ENCODE data around the gene TUBG2. TPM values are rescaled to one million over a fixed set of nuclear protein-coding genes. Genes with fewer than 3 reads are reported as not detected.
A peak's percentile ranks its signal among the peaks of the same experiment; 100 is the strongest.

Gene TUBG2
- total and polyA plus RNA-seq, 2 donors from 2014 or later: 19.9 to 39.9 TPM

DNA sequence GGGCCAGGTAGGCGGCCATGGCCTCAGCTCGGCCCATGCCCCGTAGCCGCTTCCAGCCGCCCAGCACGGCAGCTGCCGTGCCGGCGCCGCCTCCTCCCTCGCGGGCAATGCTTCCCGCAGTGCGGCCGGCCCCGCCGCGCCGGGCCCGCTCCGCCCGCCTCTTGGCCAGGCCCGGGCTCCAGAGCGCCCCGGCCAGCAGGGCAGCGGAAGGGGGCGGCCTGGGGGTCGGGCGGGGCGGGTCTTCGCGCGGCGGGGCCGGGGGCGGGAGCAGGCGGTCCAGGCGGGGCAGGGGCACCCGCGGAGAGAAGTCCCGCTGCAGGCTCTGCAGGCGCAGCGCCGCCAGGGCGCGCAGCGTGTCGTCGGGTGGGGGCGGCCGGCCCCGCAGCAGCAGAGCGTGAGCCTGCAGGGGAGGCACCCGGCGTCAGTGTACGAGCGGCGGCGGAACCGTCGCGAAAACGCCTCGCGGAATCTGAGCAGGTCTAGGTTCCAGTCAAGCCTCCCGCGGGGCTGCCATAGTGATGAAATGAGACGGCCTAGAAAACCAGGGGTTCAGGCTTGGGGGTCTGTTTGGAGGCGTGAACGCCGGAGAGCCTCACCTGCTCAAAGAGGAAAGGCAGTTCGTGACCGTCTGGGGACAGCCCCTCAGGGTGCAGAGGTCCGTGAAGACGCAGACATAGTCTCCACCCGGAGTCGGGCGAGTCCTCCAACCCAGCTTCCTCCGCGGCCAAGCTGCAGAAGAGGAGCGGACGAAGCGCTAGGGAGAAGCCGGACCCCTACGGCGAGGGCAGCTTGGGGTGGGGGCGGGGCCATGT is 11.1 kb downstream of the TUBG2 start:
- Histone ChIP-seq H3K9me3 (ENCODE audit: control insufficient read depth in 2 of 3, insufficient read depth in 1 of 3, low read length in 3 of 3) (no peaks in the 10 kb centered on the region), H3K27ac (ENCODE audit: low read depth in 2 of 2, low read length in 2 of 2) (no peak overlapping the region), H3K27me3 (ENCODE audit: control insufficient read depth, insufficient read depth, low read length) (no peaks in the 10 kb centered on the region), H3K4me3 (ENCODE audit: low read length in 3 of 3) (no peak overlapping the region), H3K36me3 (ENCODE audit: control insufficient read depth in 2 of 3, insufficient read depth in 3 of 3, low read length in 3 of 3) (peaks cover 0 to 48% (median 8%) of the 10 kb centered on the region in 3 donors), H3K9ac (ENCODE audit: low read length in 3 of 3) (no peak overlapping the region), H3K4me1 (ENCODE audit: control insufficient read depth in 2 of 3, insufficient read depth in 2 of 3, low read depth in 1 of 3, low read length in 3 of 3) (peaks cover 0 to 24% (median 13%) of the 10 kb centered on the region in 3 donors)
- FAIRE-seq: no peak
- intact Hi-C loops (cut with DNase I): no loop called here
- DNase-seq: peak in 4 of 5 donors; percentile 60 to 86 (median 71)
- TF ChIP-seq, protein P1, sequence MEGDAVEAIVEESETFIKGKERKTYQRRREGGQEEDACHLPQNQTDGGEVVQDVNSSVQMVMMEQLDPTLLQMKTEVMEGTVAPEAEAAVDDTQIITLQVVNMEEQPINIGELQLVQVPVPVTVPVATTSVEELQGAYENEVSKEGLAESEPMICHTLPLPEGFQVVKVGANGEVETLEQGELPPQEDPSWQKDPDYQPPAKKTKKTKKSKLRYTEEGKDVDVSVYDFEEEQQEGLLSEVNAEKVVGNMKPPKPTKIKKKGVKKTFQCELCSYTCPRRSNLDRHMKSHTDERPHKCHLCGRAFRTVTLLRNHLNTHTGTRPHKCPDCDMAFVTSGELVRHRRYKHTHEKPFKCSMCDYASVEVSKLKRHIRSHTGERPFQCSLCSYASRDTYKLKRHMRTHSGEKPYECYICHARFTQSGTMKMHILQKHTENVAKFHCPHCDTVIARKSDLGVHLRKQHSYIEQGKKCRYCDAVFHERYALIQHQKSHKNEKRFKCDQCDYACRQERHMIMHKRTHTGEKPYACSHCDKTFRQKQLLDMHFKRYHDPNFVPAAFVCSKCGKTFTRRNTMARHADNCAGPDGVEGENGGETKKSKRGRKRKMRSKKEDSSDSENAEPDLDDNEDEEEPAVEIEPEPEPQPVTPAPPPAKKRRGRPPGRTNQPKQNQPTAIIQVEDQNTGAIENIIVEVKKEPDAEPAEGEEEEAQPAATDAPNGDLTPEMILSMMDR (IDR thresholded peaks at IDR 0.05; ENCODE audit: borderline replicate concordance, extremely low read depth, insufficient read depth): no peak

DNA sequence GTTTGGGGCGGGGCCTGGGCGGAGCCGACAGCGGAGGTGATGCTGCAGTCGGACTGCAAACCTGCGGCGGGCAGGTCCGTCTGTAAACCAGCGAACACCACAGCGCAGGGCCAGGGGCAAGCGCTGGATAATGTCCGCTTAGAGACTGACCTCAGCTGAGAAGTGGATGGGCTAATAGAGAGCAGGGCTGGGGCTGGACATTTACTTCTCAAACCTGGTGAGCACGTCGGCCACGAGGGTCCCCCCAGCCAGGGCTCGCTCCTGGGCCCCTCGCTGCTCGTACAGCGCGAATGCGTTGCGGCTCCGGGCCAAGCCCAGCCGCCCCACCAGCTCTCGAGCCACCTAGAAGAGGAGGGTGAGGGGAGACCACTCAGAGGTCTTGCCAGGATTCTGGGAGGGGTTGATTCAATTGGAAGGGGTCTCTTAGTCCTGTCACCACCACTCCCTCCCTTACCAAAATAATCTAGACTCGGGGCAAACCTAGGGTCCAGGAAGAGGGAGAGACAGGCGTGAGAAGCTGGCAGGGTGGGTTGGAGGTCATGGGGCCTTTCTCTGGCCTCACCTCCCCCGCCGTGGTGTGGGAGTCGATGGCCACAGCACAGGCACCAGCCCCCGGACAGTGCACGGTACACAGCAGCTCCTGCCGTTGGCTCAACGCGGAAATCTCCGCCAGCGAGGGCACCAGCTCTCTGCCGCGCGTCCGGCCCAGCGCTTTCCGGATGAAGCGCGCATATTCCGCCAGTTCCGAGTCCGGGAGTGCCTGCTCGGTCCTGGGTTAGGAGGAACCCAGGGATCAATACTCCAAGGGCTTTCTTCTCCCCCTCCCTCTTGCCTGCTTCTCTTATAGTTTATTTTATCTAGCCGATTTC is 11.9 kb downstream of the TUBG2 start:
- DNase-seq: peak in 1 of 5 donors; percentile 60
- H3K4me3 ChIP-seq (ENCODE audit: low read length in 3 of 3): no peak overlapping the region
- no peak for FAIRE-seq
- H3K4me1 ChIP-seq (ENCODE audit: control insufficient read depth in 2 of 3, insufficient read depth in 2 of 3, low read depth in 1 of 3, low read length in 3 of 3): peaks cover 0 to 30% (median 13%) of the 10 kb centered on the region in 3 donors
- intact Hi-C loops (cut with DNase I): no loop called here
- no peak overlapping the region for H3K27ac ChIP-seq (ENCODE audit: low read depth in 2 of 2, low read length in 2 of 2)
- no peaks in the 10 kb centered on the region for H3K27me3 ChIP-seq (ENCODE audit: control insufficient read depth, insufficient read depth, low read length)
- H3K9me3 ChIP-seq (ENCODE audit: control insufficient read depth in 2 of 3, insufficient read depth in 1 of 3, low read length in 3 of 3): no peaks in the 10 kb centered on the region
- TF ChIP-seq, protein P1 (IDR thresholded peaks at IDR 0.05; ENCODE audit: borderline replicate concordance, extremely low read depth, insufficient read depth): no peak
- H3K36me3 ChIP-seq (ENCODE audit: control insufficient read depth in 2 of 3, insufficient read depth in 3 of 3, low read length in 3 of 3): peaks cover 0 to 48% (median 8%) of the 10 kb centered on the region in 3 donors
- no peak overlapping the region for H3K9ac ChIP-seq (ENCODE audit: low read length in 3 of 3)

DNA sequence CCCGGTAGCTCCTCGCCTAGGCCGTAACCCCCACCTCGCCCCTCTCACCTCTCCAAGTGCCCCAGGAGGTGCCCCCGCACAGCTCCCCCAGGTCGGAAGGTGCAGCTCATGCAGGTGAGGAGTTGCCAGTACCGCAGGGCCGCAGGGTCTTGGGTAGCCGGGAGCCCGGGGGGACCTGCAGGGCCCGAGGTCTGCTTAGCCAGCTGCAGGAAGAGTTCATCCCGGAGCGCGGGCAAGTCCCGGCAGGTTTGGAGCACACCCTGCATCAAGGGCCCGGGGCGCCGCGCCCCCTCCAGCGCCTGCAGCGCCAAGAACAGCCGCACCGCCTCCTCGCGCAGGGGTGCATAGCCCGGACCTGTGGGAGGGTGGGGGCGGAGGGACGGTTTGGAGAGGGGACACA is 13.0 kb downstream of the TUBG2 start:
- Histone ChIP-seq H3K27me3 (ENCODE audit: control insufficient read depth, insufficient read depth, low read length) (no peaks in the 10 kb centered on the region), H3K4me3 (ENCODE audit: low read length in 3 of 3) (no peak overlapping the region), H3K4me1 (ENCODE audit: control insufficient read depth in 2 of 3, insufficient read depth in 2 of 3, low read depth in 1 of 3, low read length in 3 of 3) (peaks cover 0 to 24% (median 12%) of the 10 kb centered on the region in 3 donors), H3K9me3 (ENCODE audit: control insufficient read depth in 2 of 3, insufficient read depth in 1 of 3, low read length in 3 of 3) (no peaks in the 10 kb centered on the region), H3K36me3 (ENCODE audit: control insufficient read depth in 2 of 3, insufficient read depth in 3 of 3, low read length in 3 of 3) (peaks cover 0 to 38% (median 4%) of the 10 kb centered on the region in 3 donors), H3K27ac (ENCODE audit: low read depth in 2 of 2, low read length in 2 of 2) (no peak overlapping the region), H3K9ac (ENCODE audit: low read length in 3 of 3) (no peak overlapping the region)
- DNase-seq (peak in 2 of 5 donors; percentile 58 to 78), FAIRE-seq (no peak)
- TF ChIP-seq, protein P1 (IDR thresholded peaks at IDR 0.05; ENCODE audit: borderline replicate concordance, extremely low read depth, insufficient read depth): no peak
- intact Hi-C loops (cut with DNase I): no loop called here
